NT2/D1 (cell line): ENCODE data around the gene CUL4B.

Source experiments
- SUZ12 ChIP-seq: IDR thresholded peaks from 2 replicates; pipeline ENCODE4 v1.6.1; 2011; ENCODE audit not compliant: insufficient read length, insufficient read depth; ENCODE audit errors: extremely low read depth
- YY1 ChIP-seq: IDR thresholded peaks from 2 replicates; pipeline ENCODE4 v1.6.1; 2011; ENCODE audit not compliant: insufficient read length, insufficient read depth
- ZNF274 ChIP-seq: IDR thresholded peaks from 2 replicates; pipeline ENCODE4 v1.6.1; 2011; ENCODE audit warnings: mild to moderate bottlenecking, low read depth, low read length

GRCh38 chrX:120604361-120604782, 43.6 kb upstream of the CUL4B start:
- TF ChIP-seq ZNF274 (no peak), SUZ12 (no peak), YY1 (no peak)
